Natural killer cell (primary cell): Measurements from ENCODE around the gene KRT35. TPM values are rescaled to one million over a fixed set of nuclear protein-coding genes. Genes with fewer than 3 reads are reported as not detected.

Source experiments
- ATAC-seq, 3 donors: fragments of 150-1000 bp in 2 of 3; fragments of 200-7000 bp in 1 of 3; cut with Tn5 transposase; 1 replicate in 1 of 3; 2 replicates in 2 of 3; pipeline ENCODE4 v1.10.0; 2021; ENCODE audit warnings: mild to moderate bottlenecking in 2 of 3, moderate library complexity in 2 of 3
- DNase-seq, 2 donors: peaks; one replicate each; pipeline versions ENCODE4 v3.0.0 to v3.0.0-alpha.2; 2013 to 2021; ENCODE audit warnings: mixed read lengths in 1 of 2
- H3K27ac ChIP-seq: one replicate; pipeline ENCODE4 v1.5.1; 2013; ENCODE audit warnings: mild to moderate bottlenecking, low read length
- H3K27me3 ChIP-seq: one replicate; pipeline ENCODE4 v1.6.1; 2013; ENCODE audit warnings: low read length; ENCODE audit not compliant: control insufficient read depth, insufficient read depth
- H3K36me3 ChIP-seq: one replicate; pipeline ENCODE4 v1.6.1; 2013; ENCODE audit warnings: low read length; ENCODE audit not compliant: control insufficient read depth, insufficient read depth
- H3K4me1 ChIP-seq: one replicate; pipeline ENCODE4 v1.6.1; 2013; ENCODE audit warnings: low read length; ENCODE audit not compliant: control insufficient read depth, insufficient read depth
- H3K4me3 ChIP-seq: one replicate; pipeline ENCODE4 v1.5.1; 2013; ENCODE audit warnings: low read length
- H3K9me3 ChIP-seq: one replicate; pipeline ENCODE4 v1.6.1; 2013; ENCODE audit warnings: low read length; ENCODE audit not compliant: control insufficient read depth, insufficient read depth
- H3K27ac Mint-ChIP-seq, 2 donors: one replicate each; pipeline ENCODE4 v1.8.0; 2022; ENCODE audit warnings: mild to moderate bottlenecking in 2 of 2, mixed read lengths in 2 of 2, moderate library complexity in 1 of 2
- H3K27me3 Mint-ChIP-seq, 2 donors: one replicate each; pipeline ENCODE4 v1.8.0; 2022; ENCODE audit warnings: low read depth in 2 of 2, mixed read lengths in 2 of 2
- H3K36me3 Mint-ChIP-seq: one replicate; pipeline ENCODE4 v1.8.0; 2022; ENCODE audit warnings: mixed read lengths
- H3K4me1 Mint-ChIP-seq, 2 donors: one replicate each; pipeline ENCODE4 v1.8.0; 2022; ENCODE audit warnings: mixed read lengths in 2 of 2
- H3K4me3 Mint-ChIP-seq: one replicate; pipeline ENCODE4 v1.8.0; 2022; ENCODE audit warnings: mild to moderate bottlenecking, moderate library complexity, mixed read lengths
- H3K9me3 Mint-ChIP-seq, 2 donors: one replicate each; pipeline ENCODE4 v1.8.0; 2022; ENCODE audit warnings: mixed read lengths in 2 of 2
- CTCF ChIP-seq: fragments of 200-600 bp; IDR thresholded peaks from one replicate; pipeline ENCODE4 v1.8.0; 2022; ENCODE audit warnings: antibody characterized with exemption
- WGBS: methylation state at CpG from one replicate; pipeline ENCODE4 v1.1.7; 2013; ENCODE audit warnings: missing lambda C conversion rate; ENCODE audit not compliant: insufficient coverage; 5-methylcytosine and 5-hydroxymethylcytosine counted together
- intact Hi-C: fragments of 100-400 bp; cut with micrococcal nuclease; formaldehyde crosslinking; loops from one replicate; pipeline ENCODE4 v1.14.2; 2022
- total RNA-seq, 4 donors: library from RNA; stranded (reverse); fragments of 120-200 nt in 1 of 4; gene quantifications; one replicate each; pipeline versions ENCODE4 v1.2.3 to v1.2.4, GENCODE V29; 2013 to 2022

KRT35 gene
- total RNA-seq, 3 donors from 2014 or later (not counting 1 experiment from before 2014, with no cell fraction given): not detected

- Histone ChIP-seq H3K27ac (no peak overlapping the region), H3K4me3 (no peak overlapping the region), H3K27me3 (no peaks in the 10 kb centered on the region), H3K4me1 (no peaks in the 10 kb centered on the region), H3K9me3 (no peaks in the 10 kb centered on the region), H3K36me3 (no peaks in the 10 kb centered on the region)
- WGBS: no CpG with 5 or more reads among the region's 3 CpGs
- Mint-ChIP-seq H3K4me3 (no peak overlapping the region), H3K27me3 (peaks cover 18 to 57% of the 10 kb centered on the region in 2 donors), H3K27ac (no peak overlapping the region), H3K4me1 (no peaks in the 10 kb centered on the region), H3K9me3 (no peaks in the 10 kb centered on the region), H3K36me3 (no peaks in the 10 kb centered on the region)
- intact Hi-C loops: no loop called here
- ATAC-seq (no peak), DNase-seq (no peak)
- TF ChIP-seq CTCF: no peak
Observed at GRCh38 chr17:41444640-41445039, 36.3 kb downstream of the KRT35 start.

- TF ChIP-seq CTCF: no peak
- no peak overlapping the region for H3K27ac Mint-ChIP-seq
- Histone ChIP-seq H3K27ac (no peak overlapping the region), H3K9me3 (no peaks in the 10 kb centered on the region), H3K27me3 (no peaks in the 10 kb centered on the region), H3K36me3 (no peaks in the 10 kb centered on the region), H3K4me1 (no peaks in the 10 kb centered on the region), H3K4me3 (no peak overlapping the region)
- DNase-seq (no peak), ATAC-seq (no peak)
- WGBS: 65% methylated on average over 1 of the region's 1 CpG
- intact Hi-C loops: no loop called here
- H3K4me1 Mint-ChIP-seq: no peaks in the 10 kb centered on the region
- H3K36me3 Mint-ChIP-seq: no peaks in the 10 kb centered on the region
- no peak overlapping the region for H3K4me3 Mint-ChIP-seq
- peaks cover 20 to 58% of the 10 kb centered on the region in 2 donors for H3K27me3 Mint-ChIP-seq
- no peaks in the 10 kb centered on the region for H3K9me3 Mint-ChIP-seq
Observed at GRCh38 chr17:41444186-41444585, 36.8 kb downstream of the KRT35 start.

GRCh38 chr17:41442739-41443138, 38.2 kb downstream of the KRT35 start:
- no peaks in the 10 kb centered on the region for H3K36me3 Mint-ChIP-seq
- no peaks in the 10 kb centered on the region for H3K9me3 Mint-ChIP-seq
- WGBS: 81% methylated on average over 4 of the region's 4 CpGs
- no peaks in the 10 kb centered on the region for H3K9me3 ChIP-seq
- H3K4me1 ChIP-seq: no peaks in the 10 kb centered on the region
- H3K4me3 ChIP-seq: no peak overlapping the region
- no peaks in the 10 kb centered on the region for H3K27me3 ChIP-seq
- ATAC-seq (no peak), DNase-seq (no peak)
- peaks cover 21 to 59% of the 10 kb centered on the region in 2 donors for H3K27me3 Mint-ChIP-seq
- no peak for TF ChIP-seq CTCF
- intact Hi-C loops: no loop called here
- H3K4me3 Mint-ChIP-seq: no peak overlapping the region
- H3K4me1 Mint-ChIP-seq: no peaks in the 10 kb centered on the region
- H3K27ac ChIP-seq: no peak overlapping the region
- no peak overlapping the region for H3K27ac Mint-ChIP-seq
- no peaks in the 10 kb centered on the region for H3K36me3 ChIP-seq

GRCh38 chr17:41440531-41441033, 40.4 kb downstream of the KRT35 start, which contains the start of gene KRT38:
Gene KRT38, minus strand, starts transcription at chr17:41440983. Its CDS starts 62 bp downstream, at chr17:41440921.
- intact Hi-C loops: no loop called here
- no peak within 1 kb of the TSS for H3K4me3 Mint-ChIP-seq

More at GRCh38 chr17:41440531-41441033, 40.4 kb downstream of the KRT35 start, which contains the start of gene KRT38:
- Mint-ChIP-seq H3K27me3 (peaks cover 21 to 59% of the 10 kb centered on the region in 2 donors), H3K27ac (no peak within 1 kb of the TSS), H3K4me1 (no peaks in the 10 kb centered on the region), H3K36me3 (no peaks in the 10 kb centered on the region), H3K9me3 (no peaks in the 10 kb centered on the region)
- H3K4me3 ChIP-seq: no peak within 1 kb of the TSS
- no peaks in the 10 kb centered on the region for H3K27me3 ChIP-seq
- H3K27ac ChIP-seq: no peak within 1 kb of the TSS
- 92% methylated on average over 9 of the region's 10 CpGs for WGBS
- no peaks in the 10 kb centered on the region for H3K4me1 ChIP-seq
- no peak for TF ChIP-seq CTCF
- H3K36me3 ChIP-seq: no peaks in the 10 kb centered on the region
- ATAC-seq: no peak
- no peak for DNase-seq
- no peaks in the 10 kb centered on the region for H3K9me3 ChIP-seq
